ENCODE measurements around the gene THTPA.
"Not testable (repeated sequence)": the region's sequence is repeated elsewhere in the genome, so short reads cannot be mapped to it uniquely, and the experiment has no call there.

The THTPA gene

DNA sequence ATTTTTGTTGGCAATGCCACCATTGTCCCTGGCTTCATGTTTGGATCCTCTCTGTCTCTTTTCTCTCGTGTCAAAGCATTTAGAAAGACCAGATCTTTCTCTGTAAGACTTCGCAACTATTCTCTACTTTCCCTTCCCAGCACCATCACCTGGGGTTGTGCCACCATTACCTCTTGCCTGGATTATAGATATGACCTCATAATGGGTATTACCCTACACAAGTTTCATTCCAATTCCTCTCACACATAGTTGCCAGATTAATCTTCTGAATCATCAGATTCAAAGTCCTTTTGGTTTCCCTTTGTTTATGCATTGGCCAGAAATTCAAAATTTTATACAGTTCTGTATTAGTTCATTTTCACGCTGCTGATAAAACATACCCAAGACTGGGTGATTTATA lies 52.9 kb downstream of the THTPA start:
- Histone ChIP-seq H3K36me3 (ENCODE audit: control insufficient read depth in 2 of 2, insufficient read depth in 2 of 2, low read length in 2 of 2) (no peaks in the 10 kb centered on the region), H3K9ac (ENCODE audit: low read length in 2 of 2) (no peak overlapping the region)

DNA sequence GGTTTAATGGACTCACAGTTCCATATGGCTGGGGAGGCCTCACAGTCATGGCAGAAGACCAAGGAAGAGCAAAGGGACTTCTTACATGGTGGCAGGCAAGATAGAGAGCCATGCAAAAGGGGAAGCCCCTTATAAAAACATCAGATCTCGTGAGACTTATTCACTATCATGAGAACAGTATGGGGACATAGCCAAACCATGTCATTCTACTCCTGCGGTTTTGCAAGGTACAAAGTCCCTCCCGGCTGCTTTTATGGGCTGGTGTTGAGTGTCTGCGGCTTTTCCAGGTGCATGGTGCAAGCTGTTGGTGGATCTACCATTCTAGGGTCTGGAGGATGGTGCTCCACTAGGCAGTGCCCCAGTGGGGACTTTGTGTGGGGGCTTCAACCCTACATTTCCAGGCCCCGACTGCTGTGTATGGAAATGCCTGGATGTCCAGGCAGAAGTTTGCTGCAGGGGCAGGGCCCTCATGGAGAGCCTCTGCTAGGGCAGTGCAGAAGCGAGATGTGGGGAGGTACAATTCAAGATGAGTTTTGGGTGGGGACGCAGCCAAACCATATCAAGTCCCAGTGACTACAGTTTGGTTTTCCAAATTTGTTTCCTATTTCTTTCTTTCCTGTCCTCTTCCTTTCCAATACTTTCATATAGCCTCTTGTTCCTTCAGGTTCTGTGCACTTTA lies 53.5 kb downstream of the THTPA start:
- not testable (repeated sequence) for H3K4me3 ChIP-seq (ENCODE audit: low read length in 2 of 2); H3K9ac ChIP-seq (ENCODE audit: low read length in 2 of 2); H3K27ac ChIP-seq (ENCODE audit: low read length); H3K9me3 ChIP-seq (ENCODE audit: control insufficient read depth in 2 of 2, low read length in 2 of 2); H3K4me1 ChIP-seq (ENCODE audit: control insufficient read depth, insufficient read depth, low read length); H3K36me3 ChIP-seq (ENCODE audit: control insufficient read depth in 2 of 2, insufficient read depth in 2 of 2, low read length in 2 of 2)
- H3K27me3 ChIP-seq (ENCODE audit: control insufficient read depth in 1 of 2, insufficient read depth in 2 of 2, low read length in 2 of 2) = peaks cover 0 to 12% of the 10 kb centered on the region in 2 donors

More for the DNA sequence above, 52.9 kb downstream of the THTPA start:
- Histone ChIP-seq H3K9me3 (ENCODE audit: control insufficient read depth in 2 of 2, low read length in 2 of 2) (no peaks in the 10 kb centered on the region), H3K4me3 (ENCODE audit: low read length in 2 of 2) (no peak overlapping the region), H3K27ac (ENCODE audit: low read length) (no peak overlapping the region), H3K4me1 (ENCODE audit: control insufficient read depth, insufficient read depth, low read length) (no peaks in the 10 kb centered on the region), H3K27me3 (ENCODE audit: control insufficient read depth in 1 of 2, insufficient read depth in 2 of 2, low read length in 2 of 2) (peaks cover 0 to 9% of the 10 kb centered on the region in 2 donors)
